Measurements from ENCODE around the gene ZNF222.

DNA sequence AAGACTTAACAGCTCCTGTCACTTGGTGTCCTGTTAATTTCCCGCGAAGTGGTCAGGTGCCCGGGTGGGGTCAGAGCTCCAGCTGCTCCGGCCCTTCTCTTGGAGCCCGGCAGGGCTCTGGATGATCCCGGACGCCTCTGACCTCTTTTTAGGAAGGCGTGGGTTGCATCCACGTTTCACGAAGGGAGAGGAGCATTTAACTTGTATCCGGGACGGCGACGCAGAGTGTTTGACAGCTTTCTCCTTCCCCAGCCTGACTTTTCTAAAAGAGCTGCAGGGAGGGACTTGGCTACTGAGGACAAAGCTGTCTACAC lies 40.5 kb upstream of the ZNF222 start:
- TF ChIP-seq, protein P1, sequence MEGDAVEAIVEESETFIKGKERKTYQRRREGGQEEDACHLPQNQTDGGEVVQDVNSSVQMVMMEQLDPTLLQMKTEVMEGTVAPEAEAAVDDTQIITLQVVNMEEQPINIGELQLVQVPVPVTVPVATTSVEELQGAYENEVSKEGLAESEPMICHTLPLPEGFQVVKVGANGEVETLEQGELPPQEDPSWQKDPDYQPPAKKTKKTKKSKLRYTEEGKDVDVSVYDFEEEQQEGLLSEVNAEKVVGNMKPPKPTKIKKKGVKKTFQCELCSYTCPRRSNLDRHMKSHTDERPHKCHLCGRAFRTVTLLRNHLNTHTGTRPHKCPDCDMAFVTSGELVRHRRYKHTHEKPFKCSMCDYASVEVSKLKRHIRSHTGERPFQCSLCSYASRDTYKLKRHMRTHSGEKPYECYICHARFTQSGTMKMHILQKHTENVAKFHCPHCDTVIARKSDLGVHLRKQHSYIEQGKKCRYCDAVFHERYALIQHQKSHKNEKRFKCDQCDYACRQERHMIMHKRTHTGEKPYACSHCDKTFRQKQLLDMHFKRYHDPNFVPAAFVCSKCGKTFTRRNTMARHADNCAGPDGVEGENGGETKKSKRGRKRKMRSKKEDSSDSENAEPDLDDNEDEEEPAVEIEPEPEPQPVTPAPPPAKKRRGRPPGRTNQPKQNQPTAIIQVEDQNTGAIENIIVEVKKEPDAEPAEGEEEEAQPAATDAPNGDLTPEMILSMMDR (IDR thresholded peaks at IDR 0.05; ENCODE audit: insufficient read depth, low read length): no peak
- no peak for TF ChIP-seq POLR2AphosphoS5 (IDR thresholded peaks at IDR 0.05; ENCODE audit: low read depth)
- TF ChIP-seq, protein P2, sequence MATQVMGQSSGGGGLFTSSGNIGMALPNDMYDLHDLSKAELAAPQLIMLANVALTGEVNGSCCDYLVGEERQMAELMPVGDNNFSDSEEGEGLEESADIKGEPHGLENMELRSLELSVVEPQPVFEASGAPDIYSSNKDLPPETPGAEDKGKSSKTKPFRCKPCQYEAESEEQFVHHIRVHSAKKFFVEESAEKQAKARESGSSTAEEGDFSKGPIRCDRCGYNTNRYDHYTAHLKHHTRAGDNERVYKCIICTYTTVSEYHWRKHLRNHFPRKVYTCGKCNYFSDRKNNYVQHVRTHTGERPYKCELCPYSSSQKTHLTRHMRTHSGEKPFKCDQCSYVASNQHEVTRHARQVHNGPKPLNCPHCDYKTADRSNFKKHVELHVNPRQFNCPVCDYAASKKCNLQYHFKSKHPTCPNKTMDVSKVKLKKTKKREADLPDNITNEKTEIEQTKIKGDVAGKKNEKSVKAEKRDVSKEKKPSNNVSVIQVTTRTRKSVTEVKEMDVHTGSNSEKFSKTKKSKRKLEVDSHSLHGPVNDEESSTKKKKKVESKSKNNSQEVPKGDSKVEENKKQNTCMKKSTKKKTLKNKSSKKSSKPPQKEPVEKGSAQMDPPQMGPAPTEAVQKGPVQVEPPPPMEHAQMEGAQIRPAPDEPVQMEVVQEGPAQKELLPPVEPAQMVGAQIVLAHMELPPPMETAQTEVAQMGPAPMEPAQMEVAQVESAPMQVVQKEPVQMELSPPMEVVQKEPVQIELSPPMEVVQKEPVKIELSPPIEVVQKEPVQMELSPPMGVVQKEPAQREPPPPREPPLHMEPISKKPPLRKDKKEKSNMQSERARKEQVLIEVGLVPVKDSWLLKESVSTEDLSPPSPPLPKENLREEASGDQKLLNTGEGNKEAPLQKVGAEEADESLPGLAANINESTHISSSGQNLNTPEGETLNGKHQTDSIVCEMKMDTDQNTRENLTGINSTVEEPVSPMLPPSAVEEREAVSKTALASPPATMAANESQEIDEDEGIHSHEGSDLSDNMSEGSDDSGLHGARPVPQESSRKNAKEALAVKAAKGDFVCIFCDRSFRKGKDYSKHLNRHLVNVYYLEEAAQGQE (IDR thresholded peaks at IDR 0.05; ENCODE audit: insufficient replicate concordance, low read depth): no peak
